ENCODE results near the gene SLC22A4.

Gene SLC22A4

GRCh38 chr5:132378580-132378979 lies 84.4 kb downstream of the SLC22A4 start:
- H3K9me3 ChIP-seq (ENCODE audit: control insufficient read depth, insufficient read depth, low read length): no peaks in the 10 kb centered on the region
- H3K9ac ChIP-seq (ENCODE audit: low read depth, low read length): no peak overlapping the region
- no peaks in the 10 kb centered on the region for H3K4me1 ChIP-seq (ENCODE audit: control insufficient read depth, insufficient read depth, low read length)
- H3K27me3 ChIP-seq (ENCODE audit: control insufficient read depth, insufficient read depth, low read length): no peaks in the 10 kb centered on the region
- H3K36me3 ChIP-seq (ENCODE audit: control insufficient read depth, insufficient read depth, low read length): no peaks in the 10 kb centered on the region
- no peak overlapping the region for H3K4me3 ChIP-seq (ENCODE audit: low read depth, low read length)

GRCh38 chr5:132380047-132380446 lies 85.9 kb downstream of the SLC22A4 start:
- no peaks in the 10 kb centered on the region for H3K36me3 ChIP-seq (ENCODE audit: control insufficient read depth, insufficient read depth, low read length)
- no peaks in the 10 kb centered on the region for H3K4me1 ChIP-seq (ENCODE audit: control insufficient read depth, insufficient read depth, low read length)
- no peak overlapping the region for H3K9ac ChIP-seq (ENCODE audit: low read depth, low read length)
- no peak overlapping the region for H3K4me3 ChIP-seq (ENCODE audit: low read depth, low read length)
- no peaks in the 10 kb centered on the region for H3K9me3 ChIP-seq (ENCODE audit: control insufficient read depth, insufficient read depth, low read length)
- no peaks in the 10 kb centered on the region for H3K27me3 ChIP-seq (ENCODE audit: control insufficient read depth, insufficient read depth, low read length)

GRCh38 chr5:132380741-132381140 lies 86.5 kb downstream of the SLC22A4 start:
- Histone ChIP-seq H3K9me3 (ENCODE audit: control insufficient read depth, insufficient read depth, low read length) (no peaks in the 10 kb centered on the region), H3K9ac (ENCODE audit: low read depth, low read length) (no peak overlapping the region), H3K4me3 (ENCODE audit: low read depth, low read length) (no peak overlapping the region), H3K36me3 (ENCODE audit: control insufficient read depth, insufficient read depth, low read length) (no peaks in the 10 kb centered on the region), H3K4me1 (ENCODE audit: control insufficient read depth, insufficient read depth, low read length) (no peaks in the 10 kb centered on the region), H3K27me3 (ENCODE audit: control insufficient read depth, insufficient read depth, low read length) (no peaks in the 10 kb centered on the region)

GRCh38 chr5:132381614-132382013 lies 87.4 kb downstream of the SLC22A4 start:
- Histone ChIP-seq H3K27me3 (ENCODE audit: control insufficient read depth, insufficient read depth, low read length) (no peaks in the 10 kb centered on the region), H3K9ac (ENCODE audit: low read depth, low read length) (no peak overlapping the region), H3K9me3 (ENCODE audit: control insufficient read depth, insufficient read depth, low read length) (no peaks in the 10 kb centered on the region), H3K36me3 (ENCODE audit: control insufficient read depth, insufficient read depth, low read length) (no peaks in the 10 kb centered on the region), H3K4me3 (ENCODE audit: low read depth, low read length) (no peak overlapping the region), H3K4me1 (ENCODE audit: control insufficient read depth, insufficient read depth, low read length) (no peaks in the 10 kb centered on the region)

GRCh38 chr5:132383261-132383660 lies 89.1 kb downstream of the SLC22A4 start:
- no peaks in the 10 kb centered on the region for H3K9me3 ChIP-seq (ENCODE audit: control insufficient read depth, insufficient read depth, low read length)
- no peak overlapping the region for H3K4me3 ChIP-seq (ENCODE audit: low read depth, low read length)
- H3K4me1 ChIP-seq (ENCODE audit: control insufficient read depth, insufficient read depth, low read length): peaks cover 9% of the 10 kb centered on the region
- no peaks in the 10 kb centered on the region for H3K36me3 ChIP-seq (ENCODE audit: control insufficient read depth, insufficient read depth, low read length)
- no peaks in the 10 kb centered on the region for H3K27me3 ChIP-seq (ENCODE audit: control insufficient read depth, insufficient read depth, low read length)
- no peak overlapping the region for H3K9ac ChIP-seq (ENCODE audit: low read depth, low read length)

- no peak overlapping the region for H3K4me3 ChIP-seq (ENCODE audit: low read depth, low read length)
- H3K4me1 ChIP-seq (ENCODE audit: control insufficient read depth, insufficient read depth, low read length): peaks cover 9% of the 10 kb centered on the region
- H3K9ac ChIP-seq (ENCODE audit: low read depth, low read length): no peak overlapping the region
- H3K36me3 ChIP-seq (ENCODE audit: control insufficient read depth, insufficient read depth, low read length): no peaks in the 10 kb centered on the region
- no peaks in the 10 kb centered on the region for H3K9me3 ChIP-seq (ENCODE audit: control insufficient read depth, insufficient read depth, low read length)
- H3K27me3 ChIP-seq (ENCODE audit: control insufficient read depth, insufficient read depth, low read length): no peaks in the 10 kb centered on the region
Observed at GRCh38 chr5:132383984-132384383, 89.8 kb downstream of the SLC22A4 start.

GRCh38 chr5:132384506-132385050 lies 90.4 kb downstream of the SLC22A4 start:
- Histone ChIP-seq H3K9ac (ENCODE audit: low read depth, low read length) (no peak overlapping the region), H3K9me3 (ENCODE audit: control insufficient read depth, insufficient read depth, low read length) (no peaks in the 10 kb centered on the region), H3K27me3 (ENCODE audit: control insufficient read depth, insufficient read depth, low read length) (no peaks in the 10 kb centered on the region), H3K4me1 (ENCODE audit: control insufficient read depth, insufficient read depth, low read length) (peaks cover 9% of the 10 kb centered on the region), H3K4me3 (ENCODE audit: low read depth, low read length) (no peak overlapping the region), H3K36me3 (ENCODE audit: control insufficient read depth, insufficient read depth, low read length) (no peaks in the 10 kb centered on the region)

GRCh38 chr5:132385326-132386105 lies 91.3 kb downstream of the SLC22A4 start:
- no peaks in the 10 kb centered on the region for H3K36me3 ChIP-seq (ENCODE audit: control insufficient read depth, insufficient read depth, low read length)
- H3K4me1 ChIP-seq (ENCODE audit: control insufficient read depth, insufficient read depth, low read length): peaks cover 9% of the 10 kb centered on the region
- H3K9ac ChIP-seq (ENCODE audit: low read depth, low read length): no peak overlapping the region
- no peaks in the 10 kb centered on the region for H3K9me3 ChIP-seq (ENCODE audit: control insufficient read depth, insufficient read depth, low read length)
- H3K4me3 ChIP-seq (ENCODE audit: low read depth, low read length): no peak overlapping the region
- no peaks in the 10 kb centered on the region for H3K27me3 ChIP-seq (ENCODE audit: control insufficient read depth, insufficient read depth, low read length)

GRCh38 chr5:132386644-132387286 lies 92.6 kb downstream of the SLC22A4 start:
- no peak overlapping the region for H3K4me3 ChIP-seq (ENCODE audit: low read depth, low read length)
- H3K4me1 ChIP-seq (ENCODE audit: control insufficient read depth, insufficient read depth, low read length): peaks cover 9% of the 10 kb centered on the region
- no peaks in the 10 kb centered on the region for H3K27me3 ChIP-seq (ENCODE audit: control insufficient read depth, insufficient read depth, low read length)
- no peaks in the 10 kb centered on the region for H3K9me3 ChIP-seq (ENCODE audit: control insufficient read depth, insufficient read depth, low read length)
- no peak overlapping the region for H3K9ac ChIP-seq (ENCODE audit: low read depth, low read length)
- no peaks in the 10 kb centered on the region for H3K36me3 ChIP-seq (ENCODE audit: control insufficient read depth, insufficient read depth, low read length)

- Histone ChIP-seq H3K36me3 (ENCODE audit: control insufficient read depth, insufficient read depth, low read length) (no peaks in the 10 kb centered on the region), H3K9me3 (ENCODE audit: control insufficient read depth, insufficient read depth, low read length) (no peaks in the 10 kb centered on the region), H3K9ac (ENCODE audit: low read depth, low read length) (no peak overlapping the region), H3K27me3 (ENCODE audit: control insufficient read depth, insufficient read depth, low read length) (no peaks in the 10 kb centered on the region), H3K4me1 (ENCODE audit: control insufficient read depth, insufficient read depth, low read length) (peaks cover 9% of the 10 kb centered on the region), H3K4me3 (ENCODE audit: low read depth, low read length) (no peak overlapping the region)
Observed at GRCh38 chr5:132387640-132388117, 93.5 kb downstream of the SLC22A4 start.

GRCh38 chr5:132388244-132389050 lies 94.3 kb downstream of the SLC22A4 start:
- no peaks in the 10 kb centered on the region for H3K27me3 ChIP-seq (ENCODE audit: control insufficient read depth, insufficient read depth, low read length)
- no peak overlapping the region for H3K4me3 ChIP-seq (ENCODE audit: low read depth, low read length)
- no peak overlapping the region for H3K9ac ChIP-seq (ENCODE audit: low read depth, low read length)
- no peaks in the 10 kb centered on the region for H3K9me3 ChIP-seq (ENCODE audit: control insufficient read depth, insufficient read depth, low read length)
- H3K36me3 ChIP-seq (ENCODE audit: control insufficient read depth, insufficient read depth, low read length): no peaks in the 10 kb centered on the region
- H3K4me1 ChIP-seq (ENCODE audit: control insufficient read depth, insufficient read depth, low read length): peaks cover 9% of the 10 kb centered on the region

All from iPS-15b (cell line).